ENCODE results near the gene TMEM266.

Gene TMEM266

DNA sequence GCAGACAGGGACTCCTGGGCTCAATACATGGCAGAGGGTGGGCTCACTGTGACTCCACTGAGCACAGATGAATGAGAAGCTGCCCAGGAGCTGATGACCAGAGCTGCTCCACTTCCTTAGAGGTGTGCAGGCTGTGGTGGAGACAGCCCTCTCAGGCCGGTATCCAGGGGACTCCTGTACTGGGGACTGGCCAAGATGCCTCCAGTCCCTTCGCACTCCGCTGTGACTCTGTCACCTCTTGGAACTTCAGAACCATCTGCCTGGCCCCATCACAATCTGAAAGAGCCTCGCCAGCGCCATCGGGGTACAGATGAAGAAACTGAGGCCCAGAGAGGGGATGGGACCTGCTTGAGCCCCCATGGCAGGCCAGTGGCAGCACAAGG lies 140.3 kb downstream of the TMEM266 start:
- Histone ChIP-seq H3K4me1 (ENCODE audit: control insufficient read depth, insufficient read depth, low read length) (peaks cover 35% of the 10 kb centered on the region), H3K9ac (ENCODE audit: low read length) (no peak overlapping the region), H3K4me3 (ENCODE audit: low read length) (no peak overlapping the region), H3K36me3 (ENCODE audit: control insufficient read depth, insufficient read depth, low read length, severe bottlenecking) (peaks cover 8% of the 10 kb centered on the region), H3K9me3 (ENCODE audit: control insufficient read depth, low read length) (no peaks in the 10 kb centered on the region), H3K27me3 (replicated peaks; ENCODE audit: control insufficient read depth, insufficient read depth, low read length) (no peaks in the 10 kb centered on the region)
- DNase-seq (ENCODE audit: low read depth): no peak

DNA sequence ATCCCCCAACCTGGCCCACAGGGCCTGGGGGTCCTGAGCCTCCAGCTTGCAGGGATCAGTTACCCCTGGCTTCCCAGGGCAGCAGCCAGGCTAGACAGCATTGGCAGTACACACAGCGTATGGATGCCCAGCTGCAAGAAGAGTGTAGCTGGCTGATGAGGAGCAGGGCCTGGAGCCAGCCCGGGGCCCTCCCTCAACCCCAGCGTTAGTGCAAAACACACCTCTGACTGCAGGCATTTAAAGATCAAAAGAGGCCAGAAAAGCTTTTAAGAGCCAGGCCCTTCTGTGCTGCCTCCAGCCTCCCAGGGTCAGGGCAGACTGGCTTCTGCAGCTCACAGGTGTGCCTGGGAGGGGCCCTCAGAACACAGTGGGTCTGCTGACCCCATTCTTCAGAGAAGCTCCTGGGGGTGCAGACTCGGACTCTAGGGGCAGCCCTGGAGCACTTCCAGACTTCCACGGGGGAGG lies 140.9 kb downstream of the TMEM266 start:
- no peaks in the 10 kb centered on the region for H3K27me3 ChIP-seq (replicated peaks; ENCODE audit: control insufficient read depth, insufficient read depth, low read length)
- peaks cover 35% of the 10 kb centered on the region for H3K4me1 ChIP-seq (ENCODE audit: control insufficient read depth, insufficient read depth, low read length)
- no peak for DNase-seq (ENCODE audit: low read depth)
- H3K36me3 ChIP-seq (ENCODE audit: control insufficient read depth, insufficient read depth, low read length, severe bottlenecking): peaks cover 10% of the 10 kb centered on the region
- no peak overlapping the region for H3K4me3 ChIP-seq (ENCODE audit: low read length)
- H3K9ac ChIP-seq (ENCODE audit: low read length): no peak overlapping the region
- H3K9me3 ChIP-seq (ENCODE audit: control insufficient read depth, low read length): no peaks in the 10 kb centered on the region

DNA sequence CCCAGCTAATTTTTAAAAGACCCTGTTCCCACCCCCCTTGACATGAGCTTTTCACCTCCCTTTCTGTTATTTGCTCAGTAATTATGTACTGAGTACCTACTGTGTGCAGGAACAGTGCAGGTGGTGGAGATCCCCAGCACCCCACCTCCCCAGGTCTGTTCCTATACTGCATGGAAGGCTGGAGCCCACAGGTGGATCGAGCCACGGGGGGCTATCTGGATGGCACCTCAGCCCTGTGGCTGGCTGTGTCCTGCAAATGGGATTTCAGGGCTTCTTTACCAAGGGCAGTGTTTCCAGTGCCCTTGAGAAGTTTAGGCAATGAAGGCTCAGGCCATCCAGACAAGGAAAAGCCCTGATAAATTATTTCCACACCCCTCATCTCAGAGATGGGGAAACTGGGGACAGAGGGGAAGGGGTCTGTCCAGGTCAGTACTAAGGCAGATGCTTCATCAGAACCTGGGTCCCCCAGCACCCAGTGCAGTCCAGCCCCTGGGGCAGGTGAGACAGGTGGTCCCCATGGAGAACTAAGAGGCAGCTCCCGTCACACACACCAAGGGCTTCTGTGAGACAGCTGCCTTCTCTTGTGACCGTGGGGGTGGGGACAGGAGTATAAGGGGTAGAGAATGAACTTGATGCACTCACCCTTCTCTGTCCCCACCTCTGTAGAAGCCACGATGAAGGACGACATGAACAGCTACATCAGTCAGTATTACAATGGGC lies 141.9 kb downstream of the TMEM266 start:
- no peak for DNase-seq (ENCODE audit: low read depth)
- no peaks in the 10 kb centered on the region for H3K9me3 ChIP-seq (ENCODE audit: control insufficient read depth, low read length)
- peaks cover 20% of the 10 kb centered on the region for H3K36me3 ChIP-seq (ENCODE audit: control insufficient read depth, insufficient read depth, low read length, severe bottlenecking)
- H3K9ac ChIP-seq (ENCODE audit: low read length): no peak overlapping the region
- no peaks in the 10 kb centered on the region for H3K27me3 ChIP-seq (replicated peaks; ENCODE audit: control insufficient read depth, insufficient read depth, low read length)
- peaks cover 26% of the 10 kb centered on the region for H3K4me1 ChIP-seq (ENCODE audit: control insufficient read depth, insufficient read depth, low read length)
- H3K4me3 ChIP-seq (ENCODE audit: low read length): no peak overlapping the region

DNA sequence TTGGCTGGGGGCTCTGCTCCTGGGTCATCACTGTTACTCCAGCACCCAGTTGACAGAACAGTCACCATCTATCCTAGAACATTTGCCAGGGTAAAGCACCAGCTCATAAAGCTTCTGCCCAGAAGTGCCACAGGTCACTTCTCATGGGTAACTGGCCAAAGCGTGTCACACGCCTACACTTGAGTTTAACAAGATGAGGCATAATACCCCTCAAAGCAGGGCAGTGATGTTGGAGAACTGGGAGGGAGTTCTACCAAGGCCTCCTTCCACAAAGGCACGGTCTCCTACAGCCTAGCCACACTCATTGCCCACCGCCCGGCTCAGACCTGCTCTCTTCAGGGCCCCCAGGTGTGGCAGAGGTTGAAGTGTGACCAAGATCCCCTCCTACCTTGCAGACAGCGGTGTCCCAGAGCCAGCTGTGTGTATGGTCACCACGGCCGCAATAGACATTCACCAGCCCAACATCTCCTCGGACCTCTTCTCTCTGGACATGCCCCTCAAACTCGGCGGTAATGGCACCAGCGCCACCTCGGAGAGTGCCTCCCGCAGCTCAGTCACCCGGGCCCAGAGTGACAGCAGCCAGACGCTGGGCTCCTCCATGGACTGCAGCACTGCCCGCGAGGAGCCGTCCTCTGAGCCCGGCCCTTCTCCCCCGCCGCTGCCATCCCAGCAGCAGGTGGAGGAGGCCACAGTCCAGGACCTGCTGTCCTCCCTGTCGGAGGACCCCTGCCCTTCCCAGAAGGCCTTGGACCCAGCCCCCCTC lies 143.7 kb downstream of the TMEM266 start:
- peaks cover 10% of the 10 kb centered on the region for H3K4me1 ChIP-seq (ENCODE audit: control insufficient read depth, insufficient read depth, low read length)
- H3K9me3 ChIP-seq (ENCODE audit: control insufficient read depth, low read length): no peaks in the 10 kb centered on the region
- H3K36me3 ChIP-seq (ENCODE audit: control insufficient read depth, insufficient read depth, low read length, severe bottlenecking): peaks cover 30% of the 10 kb centered on the region
- no peak for DNase-seq (ENCODE audit: low read depth)
- H3K27me3 ChIP-seq (replicated peaks; ENCODE audit: control insufficient read depth, insufficient read depth, low read length): no peaks in the 10 kb centered on the region
- H3K4me3 ChIP-seq (ENCODE audit: low read length): no peak overlapping the region
- no peak overlapping the region for H3K9ac ChIP-seq (ENCODE audit: low read length)

DNA sequence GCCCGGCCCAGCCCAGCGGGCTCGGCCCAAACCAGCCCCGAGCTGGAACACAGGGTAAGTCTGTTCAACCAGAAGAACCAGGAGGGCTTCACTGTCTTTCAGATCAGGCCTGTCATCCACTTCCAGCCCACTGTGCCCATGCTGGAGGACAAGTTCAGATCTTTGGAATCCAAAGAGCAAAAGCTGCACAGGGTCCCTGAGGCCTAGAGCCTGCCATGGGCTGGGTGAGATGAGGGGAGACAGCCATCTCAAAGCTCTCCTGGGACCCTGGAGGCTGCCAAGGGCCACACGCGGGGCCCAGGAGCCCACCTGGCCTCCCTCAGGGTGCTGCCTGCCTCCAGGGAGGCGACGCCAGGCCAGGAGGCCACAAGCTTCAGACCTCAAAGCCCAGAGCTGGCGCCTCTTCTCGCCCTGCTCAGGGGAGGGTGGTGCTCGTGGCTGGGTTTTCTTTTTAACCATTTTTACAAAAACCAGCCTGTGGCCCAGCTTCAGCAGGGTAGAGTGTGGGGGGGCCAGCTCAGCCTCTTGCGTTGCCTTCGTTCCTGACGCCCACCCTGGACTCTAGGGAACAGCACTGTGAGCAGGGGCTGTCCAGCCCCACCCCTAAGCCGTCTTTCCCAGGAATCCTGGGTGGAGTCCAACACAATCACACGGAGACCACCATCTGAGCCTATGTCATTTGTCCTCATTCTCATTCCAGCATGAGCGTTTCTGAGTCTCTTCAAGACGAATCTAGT lies 144.5 kb downstream of the TMEM266 start:
- H3K4me1 ChIP-seq (ENCODE audit: control insufficient read depth, insufficient read depth, low read length): peaks cover 2% of the 10 kb centered on the region
- no peaks in the 10 kb centered on the region for H3K9me3 ChIP-seq (ENCODE audit: control insufficient read depth, low read length)
- H3K4me3 ChIP-seq (ENCODE audit: low read length): no peak overlapping the region
- DNase-seq (ENCODE audit: low read depth): no peak
- no peak overlapping the region for H3K9ac ChIP-seq (ENCODE audit: low read length)
- H3K36me3 ChIP-seq (ENCODE audit: control insufficient read depth, insufficient read depth, low read length, severe bottlenecking): peaks cover 37% of the 10 kb centered on the region
- no peaks in the 10 kb centered on the region for H3K27me3 ChIP-seq (replicated peaks; ENCODE audit: control insufficient read depth, insufficient read depth, low read length)

DNA sequence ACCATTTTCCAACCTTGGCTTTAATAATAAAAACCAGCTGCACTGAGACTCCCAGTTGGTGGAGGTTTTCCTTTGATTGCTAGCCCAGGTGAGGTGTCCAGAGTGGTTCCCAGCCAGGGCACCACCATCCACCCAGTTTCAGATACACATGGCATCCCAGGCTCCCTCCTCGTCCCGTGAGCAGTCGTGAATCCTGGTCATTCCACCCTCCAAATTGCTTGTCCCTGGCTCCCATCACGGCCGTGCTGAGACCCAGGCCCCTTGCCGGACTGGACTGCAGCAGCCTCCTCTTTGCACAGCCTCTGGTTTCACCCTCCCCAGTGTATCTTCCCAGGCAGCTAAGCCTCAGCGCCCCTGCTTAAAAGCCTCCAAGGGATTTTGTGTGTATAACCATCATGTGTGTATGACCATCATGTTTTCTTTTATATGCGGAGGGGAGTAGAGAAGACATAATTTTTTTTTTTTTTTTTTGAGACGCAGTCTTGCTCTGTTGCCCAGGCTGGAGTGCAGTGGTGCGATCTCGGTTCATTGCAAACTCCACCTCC lies 145.2 kb downstream of the TMEM266 start:
- no peaks in the 10 kb centered on the region for H3K27me3 ChIP-seq (replicated peaks; ENCODE audit: control insufficient read depth, insufficient read depth, low read length)

DNA sequence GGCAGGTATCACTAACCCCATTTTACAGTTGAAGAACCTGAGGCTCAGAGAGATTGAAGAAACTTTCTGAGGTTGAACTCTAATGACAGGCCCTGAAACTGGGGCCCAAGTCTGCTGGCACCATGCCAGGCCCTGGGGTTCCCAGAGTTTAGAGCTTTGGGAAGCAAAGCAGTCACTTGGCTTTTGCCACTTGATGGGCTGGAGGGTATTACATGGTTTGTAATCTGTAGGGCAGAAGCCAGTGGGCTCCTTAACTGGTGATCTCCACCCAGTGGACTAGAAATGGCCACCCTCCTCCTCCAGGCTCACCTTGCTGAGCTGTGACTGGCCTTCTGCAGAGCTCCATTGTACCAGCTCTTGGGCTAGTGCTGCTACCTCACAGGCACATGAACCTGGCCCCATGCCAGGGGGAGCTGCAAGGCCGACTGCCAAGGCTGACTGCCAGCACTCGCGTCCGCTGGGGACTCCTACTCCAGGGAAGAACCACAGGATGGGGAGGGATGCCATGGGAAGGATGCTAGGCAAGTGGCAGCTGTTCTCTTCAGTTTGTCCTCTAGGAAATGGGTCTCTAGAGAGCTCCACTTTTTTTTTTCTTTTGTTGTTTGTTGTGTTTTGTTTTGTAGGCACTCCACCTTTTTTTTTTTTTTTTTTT lies 146.7 kb downstream of the TMEM266 start:
- H3K36me3 ChIP-seq (ENCODE audit: control insufficient read depth, insufficient read depth, low read length, severe bottlenecking): peaks cover 57% of the 10 kb centered on the region
- DNase-seq (ENCODE audit: low read depth): no peak
- H3K27me3 ChIP-seq (replicated peaks; ENCODE audit: control insufficient read depth, insufficient read depth, low read length): no peaks in the 10 kb centered on the region
- H3K9ac ChIP-seq (ENCODE audit: low read length): no peak overlapping the region
- no peaks in the 10 kb centered on the region for H3K4me1 ChIP-seq (ENCODE audit: control insufficient read depth, insufficient read depth, low read length)
- no peak overlapping the region for H3K4me3 ChIP-seq (ENCODE audit: low read length)
- no peaks in the 10 kb centered on the region for H3K9me3 ChIP-seq (ENCODE audit: control insufficient read depth, low read length)

More for the DNA sequence above, 145.2 kb downstream of the TMEM266 start:
- no peak overlapping the region for H3K4me3 ChIP-seq (ENCODE audit: low read length)
- H3K9me3 ChIP-seq (ENCODE audit: control insufficient read depth, low read length): no peaks in the 10 kb centered on the region
- H3K9ac ChIP-seq (ENCODE audit: low read length): no peak overlapping the region
- no peaks in the 10 kb centered on the region for H3K4me1 ChIP-seq (ENCODE audit: control insufficient read depth, insufficient read depth, low read length)
- H3K36me3 ChIP-seq (ENCODE audit: control insufficient read depth, insufficient read depth, low read length, severe bottlenecking): peaks cover 44% of the 10 kb centered on the region
- DNase-seq (ENCODE audit: low read depth): no peak

DNA sequence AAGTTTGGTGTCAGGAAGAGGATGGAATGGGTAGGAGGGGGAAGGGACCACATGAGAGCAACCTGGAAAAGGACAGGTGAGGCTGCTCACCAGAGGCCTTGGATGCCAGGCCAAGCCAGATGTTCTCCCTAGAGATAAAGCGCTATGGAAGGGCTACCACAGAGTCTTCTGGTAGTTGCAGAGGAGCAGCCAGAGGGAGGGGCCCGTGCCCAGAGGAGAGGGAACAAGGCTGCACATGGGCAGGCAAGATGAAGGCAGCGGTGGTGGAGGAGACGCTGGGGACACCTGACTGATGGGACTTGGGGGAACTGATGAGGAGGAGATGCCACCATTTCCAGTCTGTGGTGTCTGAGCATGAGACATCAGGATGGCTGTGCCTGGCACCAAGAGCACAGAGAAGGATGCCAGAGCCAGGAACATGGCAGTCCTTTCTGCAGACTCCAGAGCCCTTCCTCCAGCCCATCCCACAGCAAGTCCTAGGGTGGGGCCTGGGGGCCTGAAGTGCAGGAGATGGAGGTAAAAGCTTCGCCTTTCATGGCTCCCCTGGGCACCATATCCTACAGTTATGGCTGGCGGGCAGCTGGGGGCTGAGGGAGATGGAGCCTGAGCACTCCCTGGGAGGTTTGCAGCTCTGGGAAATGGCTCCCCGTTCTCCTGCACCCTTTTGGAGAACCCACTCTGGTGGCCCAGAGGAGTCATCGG lies 148.4 kb downstream of the TMEM266 start:
- H3K4me1 ChIP-seq (ENCODE audit: control insufficient read depth, insufficient read depth, low read length): no peaks in the 10 kb centered on the region
- H3K36me3 ChIP-seq (ENCODE audit: control insufficient read depth, insufficient read depth, low read length, severe bottlenecking): peaks cover 75% of the 10 kb centered on the region
- H3K9me3 ChIP-seq (ENCODE audit: control insufficient read depth, low read length): no peaks in the 10 kb centered on the region
- no peak overlapping the region for H3K9ac ChIP-seq (ENCODE audit: low read length)
- no peak overlapping the region for H3K4me3 ChIP-seq (ENCODE audit: low read length)
- DNase-seq (ENCODE audit: low read depth): no peak
- H3K27me3 ChIP-seq (replicated peaks; ENCODE audit: control insufficient read depth, insufficient read depth, low read length): no peaks in the 10 kb centered on the region

DNA sequence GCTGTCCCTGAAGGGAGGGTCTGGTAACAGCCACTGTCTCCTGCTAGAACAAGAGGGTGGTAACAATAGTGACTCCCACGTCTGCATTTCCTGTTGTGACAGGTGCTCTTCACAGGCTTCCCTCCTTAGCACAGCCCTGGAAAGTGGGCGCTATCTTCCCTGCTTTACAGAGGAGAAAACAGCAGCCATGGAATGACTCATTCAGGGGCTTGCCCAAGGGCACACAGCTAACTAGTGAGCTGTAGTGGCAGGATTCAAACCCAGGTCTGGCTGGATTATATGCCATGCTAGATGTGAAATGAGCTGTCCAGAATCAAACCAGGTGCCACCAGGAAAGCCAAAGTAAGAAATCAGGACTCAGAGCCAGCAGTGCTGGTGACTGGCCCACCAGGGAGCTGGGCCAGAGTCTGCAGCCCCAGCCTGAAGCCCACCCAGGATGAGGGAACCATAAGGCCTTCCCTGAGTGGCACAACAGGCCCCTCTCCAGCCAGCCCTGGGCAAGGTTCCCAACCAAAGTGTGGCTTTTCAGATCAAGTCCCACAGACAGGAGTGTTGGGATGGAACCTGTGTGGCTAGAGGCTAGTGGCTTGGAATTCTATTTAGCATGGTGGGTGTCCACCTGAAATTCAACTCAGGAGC lies 149.1 kb downstream of the TMEM266 start:
- Histone ChIP-seq H3K4me1 (ENCODE audit: control insufficient read depth, insufficient read depth, low read length) (no peaks in the 10 kb centered on the region), H3K36me3 (ENCODE audit: control insufficient read depth, insufficient read depth, low read length, severe bottlenecking) (peaks cover 77% of the 10 kb centered on the region), H3K9ac (ENCODE audit: low read length) (no peak overlapping the region), H3K9me3 (ENCODE audit: control insufficient read depth, low read length) (no peaks in the 10 kb centered on the region), H3K4me3 (ENCODE audit: low read length) (no peak overlapping the region), H3K27me3 (replicated peaks; ENCODE audit: control insufficient read depth, insufficient read depth, low read length) (no peaks in the 10 kb centered on the region)
- no peak for DNase-seq (ENCODE audit: low read depth)

DNA sequence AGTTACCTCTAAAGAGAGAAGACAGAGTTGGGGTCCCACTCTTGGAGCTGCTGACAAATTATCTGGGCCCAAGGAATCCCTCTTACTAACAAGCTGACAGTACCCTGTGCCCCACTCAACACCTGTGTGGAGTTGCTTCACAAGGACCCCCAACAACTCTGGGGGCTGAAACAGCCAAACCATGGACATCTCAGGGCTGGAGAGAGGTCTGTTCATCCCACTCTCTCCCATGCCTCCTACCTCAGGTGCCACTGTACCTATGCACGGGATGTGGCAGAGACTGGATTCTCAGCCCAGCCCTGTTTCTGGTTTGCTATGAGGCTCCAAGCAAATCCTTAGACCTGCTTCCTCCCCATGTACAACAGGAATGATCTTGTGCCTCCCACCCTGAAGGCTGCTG lies 149.7 kb downstream of the TMEM266 start:
- DNase-seq (ENCODE audit: low read depth): no peak
- Histone ChIP-seq H3K9ac (ENCODE audit: low read length) (no peak overlapping the region), H3K36me3 (ENCODE audit: control insufficient read depth, insufficient read depth, low read length, severe bottlenecking) (peaks cover 83% of the 10 kb centered on the region)

More for the DNA sequence above, 149.7 kb downstream of the TMEM266 start:
- Histone ChIP-seq H3K9me3 (ENCODE audit: control insufficient read depth, low read length) (no peaks in the 10 kb centered on the region), H3K27me3 (replicated peaks; ENCODE audit: control insufficient read depth, insufficient read depth, low read length) (no peaks in the 10 kb centered on the region), H3K4me3 (ENCODE audit: low read length) (no peak overlapping the region), H3K4me1 (ENCODE audit: control insufficient read depth, insufficient read depth, low read length) (no peaks in the 10 kb centered on the region)
